22Rv1 (cell line): Measurements from ENCODE around the gene NDUFA7.
"Not testable (repeated sequence)": the region's sequence is repeated elsewhere in the genome, so short reads cannot be mapped to it uniquely, and the experiment has no call there.

Experiments
- H3K27ac ChIP-seq: fragments of 450-650 bp; 2 replicates; pipeline ENCODE4 v1.5.1; 2017
- CTCF ChIP-seq: fragments of 450-650 bp; IDR thresholded peaks from 2 replicates; pipeline ENCODE4 v1.5.1; 2017; ENCODE audit warnings: mild to moderate bottlenecking
- ZFX ChIP-seq: fragments of 450-650 bp; IDR thresholded peaks from 2 replicates; pipeline ENCODE4 v1.6.1; 2017; ENCODE audit warnings: antibody characterized with exemption, borderline replicate concordance

NDUFA7 gene

DNA sequence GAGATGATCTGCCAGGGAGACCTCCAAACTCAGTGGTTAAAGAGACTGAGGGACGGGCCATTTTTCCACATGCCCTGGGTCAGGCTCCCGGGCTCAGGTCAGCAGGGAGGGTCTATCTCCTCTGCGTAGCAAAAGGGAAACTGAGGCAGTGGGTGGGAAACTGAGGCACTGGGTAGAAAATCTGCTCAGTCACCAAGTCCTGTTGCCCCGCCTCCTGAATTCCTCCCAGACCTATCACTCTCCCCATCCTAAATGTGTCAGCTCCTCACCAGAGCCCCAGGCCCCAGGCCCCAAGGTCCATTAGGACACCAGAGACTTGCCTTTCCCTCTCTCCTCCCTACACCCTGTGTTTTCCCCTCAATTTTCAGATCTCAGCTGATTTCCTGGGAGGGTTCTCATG is 15.4 kb downstream of the NDUFA7 start:
- H3K27ac ChIP-seq, result peak overlapping the region; percentile 93
- TF ChIP-seq ZFX, result no peak
- TF ChIP-seq CTCF, result no peak

DNA sequence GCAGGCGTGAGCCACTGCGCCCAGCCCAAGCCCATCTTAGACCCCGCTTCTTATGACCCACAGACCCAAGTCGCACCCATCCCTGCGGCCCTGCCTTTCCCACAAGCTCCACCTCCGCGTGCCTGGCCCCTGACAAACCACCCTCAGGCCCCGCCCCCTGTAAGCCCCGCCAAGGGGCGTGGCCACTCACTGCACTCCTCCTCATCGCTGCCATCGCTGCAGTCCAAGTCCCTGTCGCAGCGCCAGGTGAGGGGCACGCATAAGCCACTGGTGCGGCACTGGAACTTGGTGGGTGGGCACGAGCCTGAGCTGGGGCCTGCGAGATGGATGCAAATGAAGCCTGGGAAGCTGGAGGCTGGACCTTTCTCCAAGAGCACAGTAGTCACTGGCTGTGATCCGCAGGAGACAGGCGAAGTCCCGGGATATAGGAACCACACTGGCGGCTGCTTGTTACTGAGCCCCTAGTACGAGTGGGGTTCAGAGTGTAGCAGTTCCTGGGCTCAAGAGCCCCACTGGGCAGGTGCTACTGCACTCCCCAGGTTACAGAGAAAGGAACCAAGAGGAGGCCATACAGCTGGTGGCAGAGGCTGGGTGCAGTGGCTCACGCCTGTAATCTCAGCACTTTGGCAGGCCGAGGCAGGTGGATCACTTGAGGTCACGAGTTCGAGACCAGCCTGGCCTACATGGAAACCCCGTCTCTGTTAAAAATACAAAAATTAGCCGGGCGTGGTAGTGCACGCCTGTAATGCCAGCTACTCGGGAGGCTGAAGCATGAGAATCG is 16.1 kb downstream of the NDUFA7 start:
- H3K27ac ChIP-seq, result peak overlapping the region; percentile 93
- no peak for TF ChIP-seq ZFX
- TF ChIP-seq CTCF, result no peak

GRCh38 chr19:8302734-8303133 is 18.4 kb downstream of the NDUFA7 start:
- TF ChIP-seq ZFX, result no peak
- no peak for TF ChIP-seq CTCF
- no peak overlapping the region for H3K27ac ChIP-seq

- TF ChIP-seq CTCF (no peak), ZFX (no peak)
- no peak overlapping the region for H3K27ac ChIP-seq
Measured at GRCh38 chr19:8302357-8302691, 18.9 kb downstream of the NDUFA7 start.

DNA sequence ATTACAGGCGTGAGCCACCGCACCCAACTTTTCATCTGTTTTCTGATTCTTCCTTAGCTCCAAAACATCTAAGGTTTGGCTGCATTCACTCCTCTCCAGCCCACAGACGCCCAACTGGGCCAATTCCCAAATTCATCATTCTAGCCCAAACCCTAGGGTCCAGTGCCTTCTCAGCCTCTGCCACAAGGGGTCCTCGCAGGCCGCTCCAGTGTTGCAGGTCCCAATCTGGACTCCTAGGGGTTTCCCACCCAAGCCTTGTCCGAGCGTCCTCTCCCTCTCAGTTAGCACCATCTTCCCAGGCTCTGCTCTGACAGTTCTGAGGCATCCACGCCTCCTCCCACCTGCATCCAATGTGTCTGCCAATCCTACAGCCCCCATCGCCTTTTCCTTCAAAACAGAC is 29.8 kb downstream of the NDUFA7 start:
- H3K27ac ChIP-seq, result not testable (repeated sequence)

GRCh38 chr19:8276508-8276907 is 44.7 kb downstream of the NDUFA7 start:
- not testable (repeated sequence) for H3K27ac ChIP-seq

- TF ChIP-seq CTCF (no peak), ZFX (no peak)
- no peak overlapping the region for H3K27ac ChIP-seq
Measured at GRCh38 chr19:8269724-8270123, 51.5 kb downstream of the NDUFA7 start.

DNA sequence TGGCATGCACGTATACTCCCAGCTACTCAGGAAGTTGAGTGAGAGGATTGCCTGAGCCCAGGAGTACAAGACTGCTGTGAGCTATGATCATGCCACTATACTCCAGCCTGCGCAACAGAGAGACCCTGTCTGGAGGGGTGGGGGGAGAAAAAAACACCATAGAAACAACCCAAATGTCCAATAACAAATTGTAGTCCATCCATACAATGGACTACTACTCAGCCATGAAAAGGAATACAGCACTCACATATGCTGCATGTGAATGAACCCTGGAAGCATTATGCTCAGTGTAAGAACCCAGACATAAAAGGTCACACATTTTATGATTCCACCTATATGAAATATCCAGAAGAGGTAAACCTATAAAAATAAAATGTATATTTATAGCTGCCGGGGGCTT is 55.3 kb downstream of the NDUFA7 start:
- TF ChIP-seq CTCF (no peak), ZFX (no peak)
- H3K27ac ChIP-seq, result no peak overlapping the region

- not testable (repeated sequence) for H3K27ac ChIP-seq
Measured at GRCh38 chr19:8264248-8264647, 56.9 kb downstream of the NDUFA7 start.
